ENCODE data around the gene TMED1.

TMED1 gene, protein sequence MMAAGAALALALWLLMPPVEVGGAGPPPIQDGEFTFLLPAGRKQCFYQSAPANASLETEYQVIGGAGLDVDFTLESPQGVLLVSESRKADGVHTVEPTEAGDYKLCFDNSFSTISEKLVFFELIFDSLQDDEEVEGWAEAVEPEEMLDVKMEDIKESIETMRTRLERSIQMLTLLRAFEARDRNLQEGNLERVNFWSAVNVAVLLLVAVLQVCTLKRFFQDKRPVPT

DNA sequence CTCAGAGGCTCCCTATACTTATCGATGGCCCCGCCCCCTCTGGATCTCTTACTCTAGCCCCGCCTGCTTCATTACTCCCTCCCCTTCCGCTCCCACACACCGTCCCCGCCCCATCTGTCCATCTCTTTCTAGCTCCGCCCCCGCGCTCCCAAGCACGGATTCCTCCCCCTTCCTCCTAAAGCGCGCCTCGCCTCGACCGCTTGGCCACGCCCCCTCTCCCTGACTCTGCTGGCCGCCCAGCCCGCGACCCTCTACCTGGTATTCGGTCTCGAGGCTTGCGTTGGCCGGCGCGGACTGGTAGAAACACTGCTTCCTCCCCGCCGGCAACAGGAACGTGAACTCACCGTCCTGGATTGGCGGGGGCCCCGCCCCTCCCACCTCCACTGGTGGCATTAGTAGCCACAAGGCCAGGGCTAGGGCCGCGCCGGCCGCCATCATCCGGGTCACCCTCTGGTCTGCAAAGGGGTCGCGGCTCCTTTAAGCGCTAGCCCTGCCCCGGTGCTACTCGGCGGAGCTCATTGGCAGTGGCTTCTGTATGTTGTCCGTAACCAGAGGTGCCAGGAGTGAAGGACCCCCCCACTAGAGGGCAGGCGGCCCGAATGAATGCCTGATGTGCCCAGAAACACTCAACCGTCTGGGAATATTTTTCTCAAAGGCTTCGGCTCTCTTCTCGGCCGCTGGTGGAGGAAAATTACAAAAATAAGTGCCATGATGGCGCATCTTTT lies at the start of gene TMED1:
TSS of gene TMED1 (minus strand) at position 459 of the 725 bp plus-strand sequence. CDS start at position 438, 21 bp downstream.
- TF ChIP-seq YY1 (IDR thresholded peaks at IDR 0.05; ENCODE audit: low read depth) (peak; percentile 85), TAF1 (IDR thresholded peaks at IDR 0.05; ENCODE audit: low read depth) (peak; percentile 76), CEBPB (IDR thresholded peaks at IDR 0.05) (no peak), EP300 (IDR thresholded peaks at IDR 0.05; ENCODE audit: borderline replicate concordance) (no peak), NFIC (IDR thresholded peaks at IDR 0.05) (no peak), EGR1 (IDR thresholded peaks at IDR 0.05) (peak; percentile 66), RAD21 (IDR thresholded peaks at IDR 0.05; ENCODE audit: low read depth) (no peak), CREB1 (IDR thresholded peaks at IDR 0.05; ENCODE audit: low read depth) (no peak), FOXM1 (IDR thresholded peaks at IDR 0.05; ENCODE audit: borderline replicate concordance, low read depth) (no peak), ZBTB7A (IDR thresholded peaks at IDR 0.05; ENCODE audit: low read depth) (no peak), TEAD4 (IDR thresholded peaks at IDR 0.05) (peak; percentile 18), TCF12 (IDR thresholded peaks at IDR 0.05; ENCODE audit: low read depth) (0 out of 2 replicates have a peak, but pooled peaks have one; percentile 9), USF1 (IDR thresholded peaks at IDR 0.05) (no peak), REST (IDR thresholded peaks at IDR 0.05; ENCODE audit: low read depth) (peak; percentile 32; the same call in 1 of the 2 replicates)
- TF ChIP-seq, protein P1, sequence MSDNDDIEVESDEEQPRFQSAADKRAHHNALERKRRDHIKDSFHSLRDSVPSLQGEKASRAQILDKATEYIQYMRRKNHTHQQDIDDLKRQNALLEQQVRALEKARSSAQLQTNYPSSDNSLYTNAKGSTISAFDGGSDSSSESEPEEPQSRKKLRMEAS (IDR thresholded peaks at IDR 0.05), result no peak

DNA sequence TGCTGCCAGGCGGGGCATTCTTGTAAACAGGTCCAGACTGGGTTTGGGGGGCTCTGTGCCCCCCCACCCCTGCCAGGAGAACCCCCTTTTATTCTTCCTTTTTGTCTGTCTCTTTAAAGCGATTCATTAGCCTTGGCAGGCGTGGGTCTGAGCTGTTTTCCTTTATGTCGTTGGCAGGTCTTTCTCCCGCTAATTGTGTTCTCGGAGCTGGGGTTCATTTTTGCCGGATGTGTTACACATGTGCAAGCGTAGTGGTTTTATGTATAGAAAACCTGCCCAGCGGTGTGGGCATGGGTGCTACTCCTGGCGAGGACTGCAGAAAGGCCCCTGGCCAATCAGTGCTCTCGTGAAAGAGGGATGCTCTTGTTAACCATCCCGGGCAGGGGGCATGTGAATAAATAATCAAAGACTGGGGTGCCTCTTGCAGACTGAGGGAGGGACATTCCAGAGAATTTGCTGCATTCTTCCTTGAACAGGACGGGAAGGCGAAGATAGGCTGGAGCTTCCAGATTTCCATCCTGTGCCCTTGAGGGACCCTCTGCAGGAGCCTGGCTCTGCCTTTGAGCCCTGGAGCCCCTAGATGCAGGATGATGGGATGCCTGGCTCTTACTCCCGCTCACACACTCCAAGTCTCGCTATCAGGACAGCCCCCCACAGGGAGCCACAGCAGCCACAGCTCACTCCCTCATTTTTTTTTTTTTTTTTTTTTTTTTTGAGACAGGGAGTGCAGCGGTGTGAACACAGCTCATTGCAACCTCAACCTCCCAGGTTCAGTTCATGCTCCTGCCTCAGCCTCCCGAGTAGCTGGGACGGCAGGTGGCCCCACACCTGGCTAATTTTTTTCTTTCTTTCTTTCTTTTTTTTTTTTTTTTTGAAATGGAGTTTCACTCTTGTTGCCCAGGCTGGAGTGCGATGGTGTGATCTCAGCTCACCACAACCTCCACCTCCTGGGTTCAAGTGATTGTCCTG lies 49.5 kb upstream of the TMED1 start:
- TF ChIP-seq, protein P1 (IDR thresholded peaks at IDR 0.05), result no peak
- TF ChIP-seq TAF1 (IDR thresholded peaks at IDR 0.05; ENCODE audit: low read depth) (no peak), RAD21 (IDR thresholded peaks at IDR 0.05; ENCODE audit: low read depth) (no peak), YY1 (IDR thresholded peaks at IDR 0.05; ENCODE audit: low read depth) (no peak), USF1 (IDR thresholded peaks at IDR 0.05) (no peak), CEBPB (IDR thresholded peaks at IDR 0.05) (no peak), FOXM1 (IDR thresholded peaks at IDR 0.05; ENCODE audit: borderline replicate concordance, low read depth) (no peak), REST (IDR thresholded peaks at IDR 0.05; ENCODE audit: low read depth) (no peak), TCF12 (IDR thresholded peaks at IDR 0.05; ENCODE audit: low read depth) (no peak), EGR1 (IDR thresholded peaks at IDR 0.05) (no peak), EP300 (IDR thresholded peaks at IDR 0.05; ENCODE audit: borderline replicate concordance) (no peak), CREB1 (IDR thresholded peaks at IDR 0.05; ENCODE audit: low read depth) (no peak), ZBTB7A (IDR thresholded peaks at IDR 0.05; ENCODE audit: low read depth) (no peak), NFIC (IDR thresholded peaks at IDR 0.05) (no peak), TEAD4 (IDR thresholded peaks at IDR 0.05) (no peak)

GRCh38 chr19:10884274-10884673 lies 48.3 kb upstream of the TMED1 start:
- TF ChIP-seq REST (IDR thresholded peaks at IDR 0.05; ENCODE audit: low read depth) (no peak), NFIC (IDR thresholded peaks at IDR 0.05) (no peak), TEAD4 (IDR thresholded peaks at IDR 0.05) (no peak), EGR1 (IDR thresholded peaks at IDR 0.05) (no peak), YY1 (IDR thresholded peaks at IDR 0.05; ENCODE audit: low read depth) (no peak), ZBTB7A (IDR thresholded peaks at IDR 0.05; ENCODE audit: low read depth) (no peak), TCF12 (IDR thresholded peaks at IDR 0.05; ENCODE audit: low read depth) (no peak), EP300 (IDR thresholded peaks at IDR 0.05; ENCODE audit: borderline replicate concordance) (no peak), CREB1 (IDR thresholded peaks at IDR 0.05; ENCODE audit: low read depth) (no peak), TAF1 (IDR thresholded peaks at IDR 0.05; ENCODE audit: low read depth) (no peak), CEBPB (IDR thresholded peaks at IDR 0.05) (no peak), RAD21 (IDR thresholded peaks at IDR 0.05; ENCODE audit: low read depth) (no peak), USF1 (IDR thresholded peaks at IDR 0.05) (no peak), FOXM1 (IDR thresholded peaks at IDR 0.05; ENCODE audit: borderline replicate concordance, low read depth) (no peak)
- TF ChIP-seq, protein P1 (IDR thresholded peaks at IDR 0.05), result no peak
